Measurements from ENCODE around the gene ZNF200.
"Not testable (repeated sequence)": the region's sequence is repeated elsewhere in the genome, so short reads cannot be mapped to it uniquely, and the experiment has no call there.

ZNF200 gene

GRCh38 chr16:3235856-3236669 lies 1.1 kb upstream of the ZNF200 start:
- H3K4me1 Mint-ChIP-seq (ENCODE audit: low read depth), result peaks cover 18% of the 10 kb centered on the region

GRCh38 chr16:3234543-3234856 lies 458 bp downstream of the ZNF200 start:
- H3K4me1 Mint-ChIP-seq (ENCODE audit: low read depth), result peaks cover 18% of the 10 kb centered on the region
- H3K27me3 Mint-ChIP-seq (ENCODE audit: low read depth), result no peaks in the 10 kb centered on the region
- H3K36me3 Mint-ChIP-seq (ENCODE audit: low read depth), result peaks cover 44% of the 10 kb centered on the region

More at GRCh38 chr16:3235856-3236669, 1.1 kb upstream of the ZNF200 start:
- Mint-ChIP-seq H3K4me3 (peak overlapping the region; percentile 75), H3K36me3 (ENCODE audit: low read depth) (peaks cover 30% of the 10 kb centered on the region), H3K9me3 (peaks cover 30% of the 10 kb centered on the region), H3K27ac (peak overlapping the region; percentile 76), H3K27me3 (ENCODE audit: low read depth) (no peaks in the 10 kb centered on the region)

GRCh38 chr16:3223913-3224515 lies 10.9 kb downstream of the ZNF200 start:
- Mint-ChIP-seq H3K4me1 (ENCODE audit: low read depth) (no peaks in the 10 kb centered on the region), H3K27me3 (ENCODE audit: low read depth) (no peaks in the 10 kb centered on the region), H3K9me3 (peaks cover 72% of the 10 kb centered on the region), H3K4me3 (no peak overlapping the region), H3K27ac (no peak overlapping the region), H3K36me3 (ENCODE audit: low read depth) (peaks cover 66% of the 10 kb centered on the region)

More at GRCh38 chr16:3234543-3234856, 458 bp downstream of the ZNF200 start:
- peak overlapping the region; percentile 96 for H3K4me3 Mint-ChIP-seq
- H3K27ac Mint-ChIP-seq, result peak overlapping the region; percentile 98
- H3K9me3 Mint-ChIP-seq, result peaks cover 43% of the 10 kb centered on the region

GRCh38 chr16:3220839-3221238 lies 14.1 kb downstream of the ZNF200 start:
- Mint-ChIP-seq H3K27ac (no peak overlapping the region), H3K4me3 (no peak overlapping the region), H3K4me1 (ENCODE audit: low read depth) (peaks cover 12% of the 10 kb centered on the region), H3K27me3 (ENCODE audit: low read depth) (no peaks in the 10 kb centered on the region), H3K9me3 (peaks cover 72% of the 10 kb centered on the region), H3K36me3 (ENCODE audit: low read depth) (peaks cover 57% of the 10 kb centered on the region)

- Mint-ChIP-seq H3K4me1 (ENCODE audit: low read depth) (peaks cover 32% of the 10 kb centered on the region), H3K4me3 (peak overlapping the region; percentile 54), H3K36me3 (ENCODE audit: low read depth) (peaks cover 43% of the 10 kb centered on the region), H3K27me3 (ENCODE audit: low read depth) (no peaks in the 10 kb centered on the region), H3K27ac (peak overlapping the region; percentile 95), H3K9me3 (peaks cover 67% of the 10 kb centered on the region)
Measured at GRCh38 chr16:3216263-3216640, 18.7 kb downstream of the ZNF200 start.

- Mint-ChIP-seq H3K27me3 (ENCODE audit: low read depth) (no peaks in the 10 kb centered on the region), H3K4me1 (ENCODE audit: low read depth) (peaks cover 32% of the 10 kb centered on the region), H3K36me3 (ENCODE audit: low read depth) (peaks cover 43% of the 10 kb centered on the region), H3K9me3 (peaks cover 64% of the 10 kb centered on the region), H3K27ac (peak overlapping the region; percentile 95), H3K4me3 (peak overlapping the region; percentile 54)
Measured at GRCh38 chr16:3215601-3216262, 19.2 kb downstream of the ZNF200 start.

DNA sequence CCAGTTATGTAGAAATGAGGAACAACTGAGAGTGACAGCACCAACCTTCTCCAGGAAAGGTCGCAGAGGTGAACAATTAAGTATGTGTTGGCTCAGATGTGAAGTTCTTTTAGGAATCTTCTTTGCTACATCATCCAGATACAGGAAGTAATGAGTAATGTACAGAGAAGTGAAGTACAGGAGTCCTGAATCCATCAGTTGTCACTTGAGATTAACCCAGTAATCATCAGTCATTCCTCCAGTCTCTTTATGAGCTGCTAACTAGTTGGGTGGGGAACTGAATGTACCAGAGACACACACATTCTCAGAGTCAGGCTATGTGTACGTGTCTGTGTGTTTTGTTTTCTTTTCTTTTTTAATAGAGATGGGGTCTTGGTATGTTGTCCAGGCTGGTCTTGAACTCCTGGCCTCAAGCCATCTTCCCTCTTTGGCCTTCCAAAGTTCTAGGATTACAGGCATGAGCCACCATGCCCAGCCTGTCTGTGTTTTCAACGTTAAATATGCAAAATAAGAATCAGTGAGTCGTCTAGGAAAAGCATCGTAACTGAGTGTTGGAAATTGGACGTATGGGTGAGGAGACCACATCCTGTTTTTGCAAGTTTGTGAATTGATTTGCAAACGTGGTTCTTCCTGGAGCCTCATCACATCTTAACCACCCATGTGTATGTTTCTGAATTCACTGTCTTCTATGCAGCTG lies 19.9 kb downstream of the ZNF200 start:
- Mint-ChIP-seq H3K27me3 (ENCODE audit: low read depth) (no peaks in the 10 kb centered on the region), H3K4me3 (peak overlapping the region; percentile 54), H3K9me3 (peaks cover 70% of the 10 kb centered on the region), H3K36me3 (ENCODE audit: low read depth) (peaks cover 42% of the 10 kb centered on the region), H3K4me1 (ENCODE audit: low read depth) (peaks cover 32% of the 10 kb centered on the region), H3K27ac (peak overlapping the region; percentile 95)

DNA sequence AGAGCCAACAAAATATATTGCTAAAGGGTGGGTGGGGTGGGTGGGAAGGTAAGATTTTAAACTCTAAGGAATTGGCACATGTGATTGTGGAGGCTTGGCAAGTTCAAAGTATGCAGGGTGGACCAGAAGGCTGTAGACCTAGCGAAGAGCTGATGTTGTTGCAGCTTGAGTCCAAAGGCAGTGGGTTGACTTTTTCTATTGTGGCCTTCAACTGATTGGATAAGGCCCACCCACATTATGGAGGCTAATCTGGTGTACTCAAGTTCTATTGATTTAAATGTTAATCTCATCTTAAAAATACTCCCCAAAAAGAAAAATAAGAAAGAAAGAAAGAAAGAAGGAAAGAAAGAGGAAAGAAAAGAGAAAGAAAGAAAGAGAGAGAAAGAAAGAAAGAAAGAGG lies 22.4 kb downstream of the ZNF200 start:
- Mint-ChIP-seq H3K4me1 (ENCODE audit: low read depth) (peaks cover 28% of the 10 kb centered on the region), H3K9me3 (peaks cover 68% of the 10 kb centered on the region), H3K27ac (peak overlapping the region; percentile 7), H3K36me3 (ENCODE audit: low read depth) (peaks cover 33% of the 10 kb centered on the region), H3K27me3 (ENCODE audit: low read depth) (no peaks in the 10 kb centered on the region), H3K4me3 (no peak overlapping the region)

- H3K4me1 Mint-ChIP-seq (ENCODE audit: low read depth), result peaks cover 27% of the 10 kb centered on the region
- H3K36me3 Mint-ChIP-seq (ENCODE audit: low read depth), result peaks cover 32% of the 10 kb centered on the region
- peaks cover 69% of the 10 kb centered on the region for H3K9me3 Mint-ChIP-seq
- no peak overlapping the region for H3K4me3 Mint-ChIP-seq
- H3K27me3 Mint-ChIP-seq (ENCODE audit: low read depth), result no peaks in the 10 kb centered on the region
- H3K27ac Mint-ChIP-seq, result no peak overlapping the region
Measured at GRCh38 chr16:3212006-3212405, 23.0 kb downstream of the ZNF200 start.

DNA sequence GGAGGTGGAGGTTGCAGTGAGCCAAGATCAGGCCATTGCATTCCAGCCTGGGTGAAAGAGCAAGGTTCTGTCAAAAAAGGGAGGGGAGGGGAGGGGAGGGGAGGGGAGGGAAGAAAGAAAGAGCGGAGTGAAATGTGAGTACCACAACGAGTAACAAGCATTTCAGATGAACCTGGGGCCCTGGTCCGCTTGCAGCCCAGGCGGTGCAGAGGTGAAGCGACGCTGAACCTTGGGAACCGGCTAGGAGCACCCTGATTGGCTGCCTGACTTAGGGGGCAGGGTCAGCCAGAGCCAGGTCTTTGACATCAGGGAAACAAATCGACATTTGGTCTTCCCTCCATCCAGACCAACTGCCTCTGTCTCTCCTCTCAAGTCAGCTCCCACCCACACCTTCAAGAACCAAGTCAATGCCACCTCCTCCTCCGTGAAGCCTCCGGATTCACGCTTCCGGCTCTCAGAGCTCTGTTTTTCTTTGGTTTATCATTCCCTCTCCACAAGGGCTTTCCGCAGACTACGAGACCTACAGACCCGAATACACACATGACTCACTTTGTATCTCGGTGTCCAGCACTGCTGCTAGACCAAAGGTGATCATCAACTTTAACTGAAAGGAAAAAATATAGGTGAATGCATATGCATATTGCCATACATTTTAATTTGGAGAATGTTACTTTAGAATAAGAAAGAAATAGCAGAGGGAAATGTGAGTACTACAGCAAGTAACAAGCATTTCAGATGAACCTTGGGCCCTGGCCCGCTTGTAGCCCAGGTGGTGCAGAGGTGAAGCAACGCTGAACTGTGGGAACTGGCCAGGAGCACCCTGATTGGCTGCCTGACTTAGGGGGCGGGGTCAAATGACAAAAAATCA lies 27.6 kb downstream of the ZNF200 start:
- Mint-ChIP-seq H3K4me3 (no peak overlapping the region), H3K4me1 (ENCODE audit: low read depth) (no peaks in the 10 kb centered on the region), H3K27ac (no peak overlapping the region), H3K9me3 (peaks cover 60% of the 10 kb centered on the region), H3K27me3 (ENCODE audit: low read depth) (peaks cover 5% of the 10 kb centered on the region), H3K36me3 (ENCODE audit: low read depth) (peaks cover 2% of the 10 kb centered on the region)

- H3K4me3 Mint-ChIP-seq; H3K27ac Mint-ChIP-seq; H3K36me3 Mint-ChIP-seq (ENCODE audit: low read depth); H3K4me1 Mint-ChIP-seq (ENCODE audit: low read depth); H3K27me3 Mint-ChIP-seq (ENCODE audit: low read depth): not testable (repeated sequence)
- peaks cover 50% of the 10 kb centered on the region for H3K9me3 Mint-ChIP-seq
Measured at GRCh38 chr16:3205939-3206338, 29.0 kb downstream of the ZNF200 start.

DNA sequence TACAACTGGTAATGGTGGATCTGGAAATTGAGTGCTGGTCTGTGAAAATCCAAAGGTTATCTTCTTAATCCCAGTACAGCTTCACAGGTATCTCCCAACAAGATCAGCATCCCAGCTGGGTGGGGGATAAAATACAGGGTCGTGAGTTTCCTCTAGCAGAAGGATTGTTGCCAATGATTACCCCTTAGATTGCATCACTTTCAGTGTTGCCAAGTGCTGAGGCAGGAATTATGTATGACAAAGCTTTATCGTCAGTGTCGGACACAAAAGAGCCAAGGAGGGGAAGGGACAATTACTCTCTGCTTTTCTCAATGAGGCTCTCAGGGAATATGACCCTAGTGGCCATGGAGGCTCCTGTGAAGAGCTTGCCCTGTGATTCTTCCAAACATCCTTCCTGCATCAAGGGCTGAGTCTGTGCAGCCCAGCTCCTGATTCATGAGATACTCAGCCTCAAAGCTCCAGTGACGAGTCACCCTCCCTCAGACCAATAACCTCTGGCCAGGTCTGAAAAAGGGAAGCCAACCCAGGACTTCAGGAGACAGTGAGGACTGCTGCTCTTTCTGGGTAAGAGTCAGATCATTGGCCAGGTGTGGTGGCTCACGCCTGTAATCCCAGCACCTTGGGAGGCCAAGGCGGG lies 31.9 kb downstream of the ZNF200 start:
- Mint-ChIP-seq H3K4me3 (no peak overlapping the region), H3K36me3 (ENCODE audit: low read depth) (no peaks in the 10 kb centered on the region), H3K27ac (no peak overlapping the region), H3K27me3 (ENCODE audit: low read depth) (peaks cover 18% of the 10 kb centered on the region), H3K9me3 (peaks cover 35% of the 10 kb centered on the region), H3K4me1 (ENCODE audit: low read depth) (no peaks in the 10 kb centered on the region)

- H3K4me3 Mint-ChIP-seq, result no peak overlapping the region
- H3K36me3 Mint-ChIP-seq (ENCODE audit: low read depth), result no peaks in the 10 kb centered on the region
- peaks cover 11% of the 10 kb centered on the region for H3K9me3 Mint-ChIP-seq
- H3K27ac Mint-ChIP-seq, result no peak overlapping the region
- H3K27me3 Mint-ChIP-seq (ENCODE audit: low read depth), result peaks cover 20% of the 10 kb centered on the region
- no peaks in the 10 kb centered on the region for H3K4me1 Mint-ChIP-seq (ENCODE audit: low read depth)
Measured at GRCh38 chr16:3198334-3199072, 36.5 kb downstream of the ZNF200 start.

Data from T-helper 1 cell treated with Interleukin-12 subunit alpha and Interleukin-12 subunit beta and Interleukin-4 antibody, amounts not matched to agents 30 μg/mL and 1 μg/mL, for 36 hours (primary cell).